GM12878 (cell line): ENCODE results near the gene BCLAF1. TPM values are rescaled to one million over a fixed set of nuclear protein-coding genes. Genes with fewer than 3 reads are reported as not detected.

ENCODE experiments used
- ATAC-seq: fragments of 200-7000 bp; cut with Tn5 transposase; 3 replicates; pipeline ENCODE4 v1.9.1; 2020; ENCODE audit warnings: mild to moderate bottlenecking, moderate library complexity
- BruUV-seq: library from RNA; stranded (reverse); fragments of 400-500 nt; replicated peaks from 2 replicates; lab custom pipeline; 2021; lab: Mats Ljungman, UMichigan
- CTCF ChIA-PET: fragments of 300-600 bp; sonication (Branson Sonifier 250); formaldehyde crosslinking; extraction: SDS; loops from one replicate; lab custom pipeline; 2021; ENCODE audit warnings: inconsistent platforms; lab: Yijun Ruan, JAX
- POLR2A ChIA-PET: fragments of 350-600 bp; formaldehyde crosslinking; extraction: SDS; loops from one replicate; lab custom pipeline; 2021; ENCODE audit warnings: inconsistent platforms; lab: Charles Lee
- RAD21 ChIA-PET: fragments of 300-600 bp; sonication (Branson Sonifier 250); formaldehyde crosslinking; loops from one replicate; lab custom pipeline; 2023; ENCODE audit warnings: antibody characterized with exemption; ENCODE audit not compliant: unreplicated experiment; lab: Charles Lee
- SMC1A ChIA-PET: fragments of 300-600 bp; sonication (Branson Sonifier 250); formaldehyde crosslinking; loops from one replicate; lab custom pipeline; 2023; ENCODE audit not compliant: unreplicated experiment, uncharacterized antibody; lab: Charles Lee
- DNase-seq: peaks from one replicate; pipeline ENCODE4 v3.0.0-alpha.2; 2011; ENCODE audit warnings: low read depth, low spot score
- FAIRE-seq: peaks from 3 replicates; lab custom pipeline; 2011; peaks lifted over from hg19 to GRCh38; lab: Jason Lieb, UNC
- H2AFZ ChIP-seq: 2 replicates; pipeline ENCODE4 v1.6.0; 2011; ENCODE audit warnings: low read depth, low read length, control low read depth; ENCODE audit not compliant: control insufficient read depth
- H3K27ac ChIP-seq: 2 replicates; pipeline ENCODE4 v1.5.1; 2011; ENCODE audit warnings: control low read depth; ENCODE audit not compliant: control insufficient read depth, insufficient read depth
- H3K27me3 ChIP-seq, 2 experiments: replicated peaks in 1 of 2; 2 replicates each; pipeline versions ENCODE4 v1.6.0 to v1.6.1; 2011; ENCODE audit warnings: low read length in 1 of 2; ENCODE audit not compliant: control insufficient read depth in 2 of 2, insufficient read depth in 2 of 2
- H3K36me3 ChIP-seq, 2 experiments: 2 replicates each; pipeline ENCODE4 v1.5.1; 2011; ENCODE audit warnings: low read length in 1 of 2; ENCODE audit not compliant: control insufficient read depth in 2 of 2, insufficient read depth in 2 of 2
- H3K4me1 ChIP-seq: 2 replicates; pipeline ENCODE4 v1.6.1; 2011; ENCODE audit warnings: mild to moderate bottlenecking, low read length, moderate library complexity, mixed read lengths; ENCODE audit not compliant: control insufficient read depth, insufficient read depth
- H3K4me2 ChIP-seq: 2 replicates; pipeline ENCODE4 v1.6.0; 2011; ENCODE audit warnings: control low read depth; ENCODE audit not compliant: control insufficient read depth, insufficient read depth
- H3K4me3 ChIP-seq: fragments of 200-600 bp; sonication (generic); 2 replicates; pipeline ENCODE4 v1.5.1; 2016
- H3K79me2 ChIP-seq: 2 replicates; pipeline ENCODE4 v1.6.0; 2011; ENCODE audit warnings: low read length; ENCODE audit not compliant: control insufficient read depth, insufficient read depth
- H3K9ac ChIP-seq: 2 replicates; pipeline ENCODE4 v1.8.0; 2011; ENCODE audit warnings: low read length, control low read depth, mixed read lengths; ENCODE audit not compliant: control insufficient read depth, insufficient read depth
- H3K9me3 ChIP-seq: replicated peaks from 3 replicates; pipeline ENCODE4 v1.5.1; 2011; ENCODE audit warnings: mild to moderate bottlenecking, low read length; ENCODE audit not compliant: control insufficient read depth, insufficient read depth
- H4K20me1 ChIP-seq: 2 replicates; pipeline ENCODE4 v1.6.0; 2011; ENCODE audit not compliant: control insufficient read depth, insufficient read depth
- ESRRA ChIP-seq: IDR thresholded peaks from 2 replicates; pipeline ENCODE4 v1.6.1; 2012; ENCODE audit warnings: mild to moderate bottlenecking, low read length, improper control_type of control experiment
- NFYB ChIP-seq: IDR thresholded peaks from 2 replicates; pipeline ENCODE4 v1.6.1; 2011; ENCODE audit warnings: low read depth, mild to moderate bottlenecking, low read length, improper control_type of control experiment, moderate library complexity; ENCODE audit not compliant: insufficient read depth
- SIN3A ChIP-seq: IDR thresholded peaks from 2 replicates; pipeline ENCODE4 v1.6.1; 2012; ENCODE audit warnings: low read depth, low read length, improper control_type of control experiment
- SRF ChIP-seq, 2 experiments: IDR thresholded peaks; 2 replicates each; pipeline ENCODE4 v1.6.1; 2011; ENCODE audit warnings: low read depth in 2 of 2, low read length in 2 of 2, mild to moderate bottlenecking in 1 of 2, moderate library complexity in 1 of 2
- YY1 ChIP-seq: IDR thresholded peaks from 2 replicates; pipeline ENCODE4 v1.6.1; 2011; ENCODE audit warnings: low read depth, mild to moderate bottlenecking, low read length
- WGBS: methylation state at CpG from one replicate; pipeline ENCODE4 v1.1.6; 2016; ENCODE audit warnings: low lambda C conversion rate; ENCODE audit not compliant: insufficient replicate concordance, insufficient coverage; ENCODE audit errors: missing lambda C conversion rate; 5-methylcytosine and 5-hydroxymethylcytosine counted together
- in situ Hi-C: fragments of 300-500 bp; cut with MboI; formaldehyde crosslinking; loops from 9 replicates; pipeline ENCODE4 v1.14.3; 2018; ENCODE audit warnings: mixed read lengths
- intact Hi-C: fragments of 100-400 bp; cut with micrococcal nuclease; formaldehyde crosslinking; loops from one replicate; pipeline ENCODE4 v1.14.2; 2022; ENCODE audit not compliant: unreplicated experiment
- polyA plus RNA-seq, 11 experiments: library from polyadenylated mRNA; depleted of rRNA in 4 of 11; unstranded in 6 of 11; stranded (reverse) in 5 of 11; fragments of >200 nt; fragmentation: Nextera tagmentation in 4 of 11; fragmentation: Illumina TruSeq in 1 of 11; extraction: Ambion mirVana in 4 of 11; extraction: Trizol in 1 of 11; gene quantifications; 1 replicate in 1 of 11; 2 replicates in 10 of 11; pipeline versions ENCODE4 v1.2.1 to v1.2.3, GENCODE V29; 2011 to 2016; ENCODE audit warnings: inconsistent platforms in 2 of 11, missing spikeins in 2 of 11, low read depth in 1 of 11
- total RNA-seq, 4 experiments: library from RNA; depleted of rRNA in 3 of 4; stranded (reverse); fragments of >200 nt in 3 of 4; fragmentation: Illumina TruSeq in 1 of 4; extraction: Trizol in 1 of 4; gene quantifications; 2 replicates each; pipeline versions ENCODE4 v1.2.1 to v1.2.3, GENCODE V29; 2013 to 2021
- TF ChIP-seq, protein P1 (sequence below), 3 experiments: IDR thresholded peaks in 2 of 3; conservative IDR thresholded peaks in 1 of 3; 2 replicates each; pipeline ENCODE4 v1.5.1; 2011; ENCODE audit warnings: low read depth in 3 of 3, low read length in 3 of 3, mild to moderate bottlenecking in 3 of 3, control low read depth in 2 of 3, moderate library complexity in 2 of 3, inconsistent platforms in 1 of 3, mixed read lengths in 1 of 3; ENCODE audit not compliant: control insufficient read depth in 2 of 3, insufficient read depth in 1 of 3; ENCODE audit errors: extremely low read depth in 1 of 3
- TF ChIP-seq, protein P2 (sequence below): fragments of 450-650 bp; IDR thresholded peaks from 2 replicates; pipeline ENCODE4 v1.6.1; 2017; ENCODE audit warnings: mild to moderate bottlenecking

BCLAF1 gene
- total and polyA plus RNA-seq, 10 of the 15 experiments (the other 5 are each of a cell fraction or from before 2014, with no cell fraction given), result 56.0 to 223 (median 114) TPM

DNA sequence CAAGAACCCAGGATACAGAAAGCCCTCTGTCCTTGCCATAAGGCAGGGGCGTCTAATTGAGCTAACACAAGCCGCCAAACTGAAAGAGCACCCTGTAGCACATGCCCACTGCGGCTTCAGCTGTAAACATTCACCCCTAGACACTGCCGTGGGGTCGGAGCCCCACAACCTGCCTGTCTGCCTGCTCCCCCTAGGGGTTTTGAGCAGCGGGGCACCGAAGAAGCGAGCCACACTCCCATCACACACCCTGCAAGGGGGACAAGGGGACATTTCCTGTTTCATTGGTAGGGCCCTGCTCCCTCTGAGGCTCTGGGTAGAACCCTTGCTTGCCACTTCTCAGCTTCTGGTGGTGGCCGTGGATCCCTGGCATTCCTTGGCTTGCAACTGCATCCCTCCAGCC, 45.2 kb upstream of the BCLAF1 start:
- no peaks in the 10 kb centered on the region for H3K79me2 ChIP-seq
- H2AFZ ChIP-seq, result no peak overlapping the region
- H4K20me1 ChIP-seq, result no peaks in the 10 kb centered on the region
- SMC1A ChIA-PET, result interaction anchor here (1.7 kb wide), 1 partner anchor 9 kb away, joined by 4 read pairs; no protein-coding TSS in a partner anchor
- FAIRE-seq, result no peak
- in situ Hi-C loops (no loop called here), intact Hi-C loops (no loop called here)
- H3K27me3 ChIP-seq, result no peaks in the 10 kb centered on the region; a peak in 2 of 4 replicates
- no peaks in the 10 kb centered on the region for H3K4me1 ChIP-seq
- H3K9me3 ChIP-seq, result no peaks in the 10 kb centered on the region
- H3K4me2 ChIP-seq, result no peak overlapping the region
- POLR2A ChIA-PET, result no interaction called here
- no peak overlapping the region for H3K9ac ChIP-seq
- TF ChIP-seq, protein P1, sequence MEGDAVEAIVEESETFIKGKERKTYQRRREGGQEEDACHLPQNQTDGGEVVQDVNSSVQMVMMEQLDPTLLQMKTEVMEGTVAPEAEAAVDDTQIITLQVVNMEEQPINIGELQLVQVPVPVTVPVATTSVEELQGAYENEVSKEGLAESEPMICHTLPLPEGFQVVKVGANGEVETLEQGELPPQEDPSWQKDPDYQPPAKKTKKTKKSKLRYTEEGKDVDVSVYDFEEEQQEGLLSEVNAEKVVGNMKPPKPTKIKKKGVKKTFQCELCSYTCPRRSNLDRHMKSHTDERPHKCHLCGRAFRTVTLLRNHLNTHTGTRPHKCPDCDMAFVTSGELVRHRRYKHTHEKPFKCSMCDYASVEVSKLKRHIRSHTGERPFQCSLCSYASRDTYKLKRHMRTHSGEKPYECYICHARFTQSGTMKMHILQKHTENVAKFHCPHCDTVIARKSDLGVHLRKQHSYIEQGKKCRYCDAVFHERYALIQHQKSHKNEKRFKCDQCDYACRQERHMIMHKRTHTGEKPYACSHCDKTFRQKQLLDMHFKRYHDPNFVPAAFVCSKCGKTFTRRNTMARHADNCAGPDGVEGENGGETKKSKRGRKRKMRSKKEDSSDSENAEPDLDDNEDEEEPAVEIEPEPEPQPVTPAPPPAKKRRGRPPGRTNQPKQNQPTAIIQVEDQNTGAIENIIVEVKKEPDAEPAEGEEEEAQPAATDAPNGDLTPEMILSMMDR (IDR thresholded peaks at IDR 0.05 in 2 of 3, conservative IDR thresholded peaks at IDR 0.05 in 1 of 3; ENCODE audit: control insufficient read depth in 2 of 3, extremely low read depth in 1 of 3, insufficient read depth in 1 of 3, low read depth in 3 of 3, low read length in 3 of 3), result 0 out of 6 replicates have a peak, but pooled peaks of 1 of the 3 experiments have one; percentile 29
- TF ChIP-seq YY1, result no peak
- no peak for TF ChIP-seq ESRRA
- no peak for TF ChIP-seq NFYB
- TF ChIP-seq, protein P2, sequence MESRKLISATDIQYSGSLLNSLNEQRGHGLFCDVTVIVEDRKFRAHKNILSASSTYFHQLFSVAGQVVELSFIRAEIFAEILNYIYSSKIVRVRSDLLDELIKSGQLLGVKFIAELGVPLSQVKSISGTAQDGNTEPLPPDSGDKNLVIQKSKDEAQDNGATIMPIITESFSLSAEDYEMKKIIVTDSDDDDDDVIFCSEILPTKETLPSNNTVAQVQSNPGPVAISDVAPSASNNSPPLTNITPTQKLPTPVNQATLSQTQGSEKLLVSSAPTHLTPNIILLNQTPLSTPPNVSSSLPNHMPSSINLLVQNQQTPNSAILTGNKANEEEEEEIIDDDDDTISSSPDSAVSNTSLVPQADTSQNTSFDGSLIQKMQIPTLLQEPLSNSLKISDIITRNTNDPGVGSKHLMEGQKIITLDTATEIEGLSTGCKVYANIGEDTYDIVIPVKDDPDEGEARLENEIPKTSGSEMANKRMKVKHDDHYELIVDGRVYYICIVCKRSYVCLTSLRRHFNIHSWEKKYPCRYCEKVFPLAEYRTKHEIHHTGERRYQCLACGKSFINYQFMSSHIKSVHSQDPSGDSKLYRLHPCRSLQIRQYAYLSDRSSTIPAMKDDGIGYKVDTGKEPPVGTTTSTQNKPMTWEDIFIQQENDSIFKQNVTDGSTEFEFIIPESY, result no peak
- TF ChIP-seq SIN3A, result no peak
- TF ChIP-seq SRF (IDR thresholded peaks at IDR 0.05; ENCODE audit: low read depth in 2 of 2, low read length in 2 of 2), result no peak
- no peak overlapping the region for H3K27ac ChIP-seq
- DNase-seq, result no peak
- 19% methylated on average over 9 of the region's 9 CpGs for WGBS
- no peak overlapping the region for H3K4me3 ChIP-seq
- no peaks in the 10 kb centered on the region for H3K36me3 ChIP-seq
- ATAC-seq, result peak; percentile 64
- RAD21 ChIA-PET, result no interaction called here
- BruUV-seq, result no TSS peak
- CTCF ChIA-PET, result no interaction called here
